T1000 (cell line): ENCODE measurements around the gene GRAP2.
"Not testable (repeated sequence)": the region's sequence is repeated elsewhere in the genome, so short reads cannot be mapped to it uniquely, and the experiment has no call there.

Source experiments
- DNase-seq: peaks from one replicate; lab custom pipeline; 2025; ENCODE audit warnings: mixed read lengths; lab: John Stamatoyannopoulos, UW

The GRAP2 gene

GRCh38 chr22:39900306-39901227 is at the start of gene GRAP2:
Gene GRAP2 (plus strand): TSS chr22:39901084. CDS start chr22:39947107, 46,023 bp downstream.
- no peak for DNase-seq

- DNase-seq: no peak
Observed at GRCh38 chr22:39851606-39852315, 49.1 kb upstream of the GRAP2 start.

- no peak for DNase-seq
Observed at GRCh38 chr22:39852799-39853198, 48.1 kb upstream of the GRAP2 start.

GRCh38 chr22:39856588-39856987 is 44.3 kb upstream of the GRAP2 start:
- DNase-seq: no peak

GRCh38 chr22:39859903-39860588 is 40.8 kb upstream of the GRAP2 start:
- DNase-seq: no peak

GRCh38 chr22:39868741-39869140 is 32.1 kb upstream of the GRAP2 start:
- no peak for DNase-seq

- DNase-seq: not testable (repeated sequence)
Observed at GRCh38 chr22:39869797-39870196, 31.1 kb upstream of the GRAP2 start.

- DNase-seq: no peak
Observed at GRCh38 chr22:39871008-39871798, 29.7 kb upstream of the GRAP2 start.

- no peak for DNase-seq
Observed at GRCh38 chr22:39872548-39872947, 28.3 kb upstream of the GRAP2 start.

GRCh38 chr22:39873965-39874364 is 26.9 kb upstream of the GRAP2 start:
- no peak for DNase-seq

GRCh38 chr22:39875176-39875885 is 25.6 kb upstream of the GRAP2 start:
- DNase-seq: not testable (repeated sequence)

GRCh38 chr22:39877079-39877845 is 23.6 kb upstream of the GRAP2 start:
- no peak for DNase-seq

GRCh38 chr22:39880722-39881121 is 20.2 kb upstream of the GRAP2 start:
- DNase-seq: no peak

GRCh38 chr22:39883057-39883456 is 17.8 kb upstream of the GRAP2 start:
- DNase-seq: no peak

- not testable (repeated sequence) for DNase-seq
Observed at GRCh38 chr22:39889924-39890323, 11.0 kb upstream of the GRAP2 start.

GRCh38 chr22:39893526-39893925 is 7.4 kb upstream of the GRAP2 start, which contains the start of gene ENTHD1:
Gene ENTHD1 (minus strand): TSS chr22:39893760. CDS start chr22:39887748, 6,012 bp downstream.
- no peak for DNase-seq

GRCh38 chr22:39894554-39895092 is 6.3 kb upstream of the GRAP2 start:
- no peak for DNase-seq

GRCh38 chr22:39895682-39896081 is 5.2 kb upstream of the GRAP2 start:
- DNase-seq: no peak

- DNase-seq: no peak
Observed at GRCh38 chr22:39896313-39896996, 4.4 kb upstream of the GRAP2 start.
